Body of pancreas (tissue), 4 donors: Measurements from ENCODE around the gene TTC7B.

Experiments used
- CTCF ChIP-seq, 7 experiments: fragments of 450-650 bp in 4 of 7; fragments of 200-600 bp in 3 of 7; sonication (generic) in 3 of 7; IDR thresholded peaks; one replicate each; pipeline ENCODE4 v1.5.1; 2016 to 2019; ENCODE audit warnings: antibody characterized with exemption in 7 of 7
- POLR2A ChIP-seq, 3 donors: fragments of 450-650 bp; IDR thresholded peaks; one replicate each; pipeline ENCODE4 v1.6.1; 2016; ENCODE audit warnings: antibody characterized with exemption in 3 of 3, mild to moderate bottlenecking in 2 of 3

- TF ChIP-seq CTCF (IDR thresholded peaks at IDR 0.05) (no peak), POLR2A (IDR thresholded peaks at IDR 0.05) (no peak)
These were observed 209.1 kb downstream of the TTC7B start for GRCh38 chr14:90607141-90607540.
